Thyroid gland (tissue), 4 donors: Measurements from ENCODE around the gene UFSP1. TPM values are rescaled to one million over a fixed set of nuclear protein-coding genes. Genes with fewer than 3 reads are reported as not detected.
A peak's percentile ranks its signal among the peaks of the same experiment; 100 is the strongest.

Source experiments
- DNase-seq, 2 donors: peaks; one replicate each; pipeline ENCODE4 v3.0.0-alpha.2; 2019
- H3K27ac ChIP-seq, 3 donors: fragments of 200-600 bp; sonication (generic); 1 replicate in 2 of 3; 2 replicates in 1 of 3; pipeline ENCODE4 v1.5.1; 2016 to 2019; ENCODE audit warnings: mild to moderate bottlenecking in 1 of 3, moderate library complexity in 1 of 3
- H3K27me3 ChIP-seq: fragments of 200-600 bp; sonication (generic); one replicate; pipeline ENCODE4 v1.5.1; 2019
- H3K36me3 ChIP-seq, 2 donors: fragments of 200-600 bp; sonication (generic); one replicate each; pipeline ENCODE4 v1.5.1; 2016 to 2019
- H3K4me1 ChIP-seq, 2 donors: fragments of 200-600 bp; sonication (generic); one replicate each; pipeline ENCODE4 v1.5.1; 2017 to 2019
- H3K4me3 ChIP-seq, 3 donors: fragments of 200-600 bp; sonication (generic); replicated peaks in 1 of 3; 1 replicate in 2 of 3; 2 replicates in 1 of 3; pipeline ENCODE4 v1.5.1; 2016; ENCODE audit warnings: mild to moderate bottlenecking in 1 of 3
- H3K9me3 ChIP-seq: fragments of 200-600 bp; sonication (generic); one replicate; pipeline ENCODE4 v1.5.1; 2017
- CTCF ChIP-seq, 6 experiments: fragments of 200-600 bp in 3 of 6; fragments of 450-650 bp in 3 of 6; sonication (generic) in 3 of 6; IDR thresholded peaks; one replicate each; pipeline ENCODE4 v1.5.1; 2016 to 2019; ENCODE audit warnings: antibody characterized with exemption in 6 of 6, mild to moderate bottlenecking in 2 of 6, inconsistent platforms in 1 of 6, moderate library complexity in 1 of 6
- POLR2A ChIP-seq, 2 donors: fragments of 450-650 bp; IDR thresholded peaks; one replicate each; pipeline ENCODE4 v1.6.1; 2017; ENCODE audit warnings: antibody characterized with exemption in 2 of 2, mild to moderate bottlenecking in 2 of 2, moderate library complexity in 1 of 2
- WGBS, 2 donors: methylation state at CpG; one replicate each; pipeline ENCODE4 v1.1.5; 2017; 5-methylcytosine and 5-hydroxymethylcytosine counted together
- intact Hi-C: fragments of 100-400 bp; cut with DNase I; formaldehyde crosslinking; loops from one replicate; pipeline ENCODE4 v1.15.1; 2023
- total RNA-seq, 4 donors: library from RNA; depleted of rRNA; stranded (reverse); fragments of >200 nt; gene quantifications; one replicate each; pipeline ENCODE4 v1.2.3, GENCODE V29; 2016

UFSP1 gene
- total RNA-seq, 4 donors from 2014 or later = 7.4 to 10.4 (median 8.9) TPM

- no peak overlapping the region for H3K27ac ChIP-seq
- no peak overlapping the region for H3K4me3 ChIP-seq
- no peaks in the 10 kb centered on the region for H3K27me3 ChIP-seq
- intact Hi-C loops = no loop called here
- no peaks in the 10 kb centered on the region for H3K9me3 ChIP-seq
- 94 to 95% methylated on average over 5 of the region's 5 CpGs for WGBS, 2 donors
- no peaks in the 10 kb centered on the region for H3K36me3 ChIP-seq
- TF ChIP-seq CTCF (IDR thresholded peaks at IDR 0.05) = no peak
- no peak for TF ChIP-seq POLR2A (IDR thresholded peaks at IDR 0.05)
- H3K4me1 ChIP-seq = no peaks in the 10 kb centered on the region
- no peak for DNase-seq
Measured at GRCh38 chr7:100908512-100908911, 19.0 kb upstream of the UFSP1 start.

DNA sequence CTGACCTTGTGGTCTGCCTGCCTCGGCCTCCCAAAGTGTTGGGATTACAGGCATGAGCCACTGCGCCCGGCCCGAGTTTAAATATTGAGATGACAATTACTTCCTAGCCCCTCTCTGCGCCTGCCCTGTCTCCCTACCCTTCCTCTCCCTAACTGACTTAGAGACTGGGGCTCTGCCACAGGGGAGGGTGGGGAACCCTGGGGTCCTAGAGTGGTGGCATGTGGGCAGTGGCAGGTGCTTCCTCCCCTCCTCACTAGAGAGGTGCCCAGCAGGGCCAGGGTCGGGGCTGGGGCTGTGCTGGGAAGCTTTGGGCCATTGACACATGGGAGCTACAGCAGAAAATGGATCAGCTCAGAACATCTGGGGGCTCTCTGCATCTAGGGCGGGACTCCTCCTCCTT, 13.1 kb upstream of the UFSP1 start:
- H3K4me3 ChIP-seq = no peak overlapping the region
- H3K36me3 ChIP-seq = no peaks in the 10 kb centered on the region
- H3K4me1 ChIP-seq = no peaks in the 10 kb centered on the region
- TF ChIP-seq POLR2A (IDR thresholded peaks at IDR 0.05) (no peak), CTCF (IDR thresholded peaks at IDR 0.05) (no peak)
- no peaks in the 10 kb centered on the region for H3K9me3 ChIP-seq
- peaks cover 4% of the 10 kb centered on the region for H3K27me3 ChIP-seq
- whole genome bisulfite sequencing, 2 donors = 85 to 88% methylated on average over 7 of the region's 7 CpGs
- intact Hi-C loops = no loop called here
- DNase-seq = no peak
- no peak overlapping the region for H3K27ac ChIP-seq

DNA sequence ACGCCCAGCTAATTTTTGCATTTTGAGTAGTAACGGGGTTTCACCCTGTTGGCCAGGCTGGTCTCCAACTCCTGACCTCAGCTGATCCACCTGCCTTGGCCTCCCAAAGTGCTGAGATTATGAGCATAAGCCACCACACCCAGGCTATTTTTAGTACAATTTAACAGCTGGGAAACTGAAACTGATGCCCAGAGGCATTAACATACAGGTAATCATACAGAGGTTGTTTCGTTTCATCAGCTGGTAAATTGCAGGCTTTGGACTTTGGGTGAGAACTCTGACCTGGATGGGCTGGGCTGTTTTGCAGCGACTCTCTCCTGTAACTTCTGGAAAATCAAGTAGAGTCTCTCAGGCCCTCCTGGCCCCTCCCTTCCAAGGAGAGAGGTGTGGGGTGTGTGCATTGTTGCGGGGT, 12.4 kb upstream of the UFSP1 start:
- H3K36me3 ChIP-seq = no peaks in the 10 kb centered on the region
- 68 to 89% methylated on average over 5 of the region's 5 CpGs for WGBS, 2 donors
- intact Hi-C loops = no loop called here
- no peak for TF ChIP-seq CTCF (IDR thresholded peaks at IDR 0.05)
- no peak for TF ChIP-seq POLR2A (IDR thresholded peaks at IDR 0.05)
- no peak for DNase-seq
- H3K4me1 ChIP-seq = peaks cover 0 to 5% of the 10 kb centered on the region in 2 donors
- no peaks in the 10 kb centered on the region for H3K9me3 ChIP-seq
- no peak overlapping the region for H3K4me3 ChIP-seq
- H3K27me3 ChIP-seq = peaks cover 4% of the 10 kb centered on the region
- H3K27ac ChIP-seq = no peak overlapping the region

DNA sequence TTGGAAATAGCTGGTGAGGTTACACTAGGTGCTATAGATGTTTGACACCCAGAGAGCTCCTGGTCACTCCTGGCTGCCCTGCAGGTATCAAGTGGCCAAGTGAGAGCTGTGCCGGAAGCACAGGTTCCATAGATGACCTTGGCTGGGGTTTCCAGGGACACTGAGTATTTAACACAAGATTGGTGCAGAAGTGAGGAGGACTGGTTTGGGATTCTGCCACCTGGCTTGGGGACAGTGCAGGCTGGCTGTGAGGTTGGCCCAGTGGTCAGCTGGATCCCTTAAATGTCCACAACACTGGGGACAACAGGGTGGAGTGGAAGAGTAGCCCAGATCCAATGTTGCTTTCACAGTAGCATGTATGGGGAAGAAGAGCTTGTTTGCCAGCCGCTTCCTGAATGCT, 11.5 kb upstream of the UFSP1 start:
- peaks cover 7 to 13% of the 10 kb centered on the region in 2 donors for H3K4me1 ChIP-seq
- no peaks in the 10 kb centered on the region for H3K9me3 ChIP-seq
- intact Hi-C loops = no loop called here
- no peak overlapping the region for H3K4me3 ChIP-seq
- 47 to 74% methylated on average over 2 of the region's 2 CpGs for WGBS, 2 donors
- H3K36me3 ChIP-seq = no peaks in the 10 kb centered on the region
- H3K27me3 ChIP-seq = peaks cover 9% of the 10 kb centered on the region
- TF ChIP-seq CTCF (IDR thresholded peaks at IDR 0.05) = no peak
- TF ChIP-seq POLR2A (IDR thresholded peaks at IDR 0.05) = no peak
- peak; percentile 78 to 82 for DNase-seq
- H3K27ac ChIP-seq = no peak overlapping the region

GRCh38 chr7:100899432-100899831, 9.9 kb upstream of the UFSP1 start:
- Histone ChIP-seq H3K4me1 (peaks cover 15 to 28% of the 10 kb centered on the region in 2 donors), H3K36me3 (no peaks in the 10 kb centered on the region), H3K27me3 (peaks cover 10% of the 10 kb centered on the region), H3K4me3 (no peak overlapping the region), H3K9me3 (no peaks in the 10 kb centered on the region), H3K27ac (no peak overlapping the region)
- intact Hi-C loops = loop anchor here (10.0 kb wide), 1 partner anchor 265 kb away; the partner anchor contains the start of gene VGF
- no peak for TF ChIP-seq POLR2A (IDR thresholded peaks at IDR 0.05)
- TF ChIP-seq CTCF (IDR thresholded peaks at IDR 0.05) = no peak
- 90 to 93% methylated on average over 5 of the region's 5 CpGs for WGBS, 2 donors
- DNase-seq = no peak
